Panc1 (cell line): ENCODE measurements around the gene SVOP. TPM values are rescaled to one million over a fixed set of nuclear protein-coding genes. Genes with fewer than 3 reads are reported as not detected.

Source experiments
- ATAC-seq: fragments of 200-7000 bp; cut with Tn5 transposase; 2 replicates; pipeline ENCODE4 v1.9.1; 2020; ENCODE audit warnings: mild to moderate bottlenecking, moderate library complexity
- BruUV-seq: library from RNA; stranded (reverse); fragments of 400-500 nt; replicated peaks from 2 replicates; lab custom pipeline; 2021; lab: Mats Ljungman, UMichigan
- CTCF ChIA-PET: fragments of 300-600 bp; sonication (Branson Sonifier 250); formaldehyde crosslinking; loops from one replicate; lab custom pipeline; 2022; ENCODE audit warnings: antibody characterized with exemption; lab: Charles Lee
- POLR2A ChIA-PET: fragments of 300-600 bp; sonication (Branson Sonifier 250); formaldehyde crosslinking; loops from one replicate; lab custom pipeline; 2022; ENCODE audit warnings: antibody characterized with exemption; lab: Charles Lee
- DNase-seq: peaks from one replicate; pipeline ENCODE4 v3.0.0-alpha.2; 2010; ENCODE audit warnings: low read depth, low spot score
- H3K27ac ChIP-seq: 2 replicates; pipeline ENCODE4 v1.5.1; 2011; ENCODE audit warnings: mild to moderate bottlenecking, low read length, inconsistent platforms
- H3K27me3 ChIP-seq: fragments of 200-500 bp; sonication (Bioruptor generic); 2 replicates; pipeline ENCODE4 v1.6.0; 2014; ENCODE audit warnings: low read length, inconsistent platforms; ENCODE audit not compliant: control insufficient read depth, insufficient read depth
- H3K36me3 ChIP-seq: fragments of 200-500 bp; sonication (Bioruptor generic); 2 replicates; pipeline ENCODE4 v1.5.1; 2014; ENCODE audit warnings: inconsistent platforms, mild to moderate bottlenecking, low read length, moderate library complexity; ENCODE audit not compliant: control insufficient read depth, insufficient read depth
- H3K4me1 ChIP-seq: 2 replicates; pipeline ENCODE4 v1.5.1; 2011; ENCODE audit warnings: inconsistent platforms, mild to moderate bottlenecking, low read length, moderate library complexity; ENCODE audit not compliant: control insufficient read depth, insufficient read depth
- H3K4me3 ChIP-seq, 2 experiments: 2 replicates each; pipeline ENCODE4 v1.5.1; 2011 to 2012; ENCODE audit warnings: low read depth in 2 of 2, low read length in 2 of 2, mild to moderate bottlenecking in 2 of 2, inconsistent platforms in 1 of 2, moderate library complexity in 1 of 2
- H3K9me3 ChIP-seq: fragments of 200-500 bp; sonication (Bioruptor generic); 2 replicates; pipeline ENCODE4 v1.5.1; 2014; ENCODE audit warnings: low read depth, mild to moderate bottlenecking, inconsistent platforms, low read length, moderate library complexity; ENCODE audit not compliant: control insufficient read depth, insufficient read depth
- CTCF ChIP-seq: fragments of 450-650 bp; IDR thresholded peaks from 2 replicates; pipeline ENCODE4 v1.5.1; 2017; ENCODE audit warnings: mild to moderate bottlenecking
- POLR2AphosphoS5 ChIP-seq: IDR thresholded peaks from 2 replicates; pipeline ENCODE4 v1.6.1; 2012; ENCODE audit warnings: mild to moderate bottlenecking, low read depth, low read length, moderate library complexity
- REST ChIP-seq, 2 experiments: IDR thresholded peaks; 2 replicates each; pipeline ENCODE4 v1.6.1; 2011 to 2012; ENCODE audit warnings: low read depth in 2 of 2, control low read depth in 1 of 2, low read length in 1 of 2, mild to moderate bottlenecking in 1 of 2, moderate library complexity in 1 of 2; ENCODE audit not compliant: insufficient read depth in 1 of 2
- SIN3A ChIP-seq: IDR thresholded peaks from 2 replicates; pipeline ENCODE4 v1.6.1; 2012; ENCODE audit warnings: low read depth, mild to moderate bottlenecking, low read length, moderate library complexity, borderline replicate concordance; ENCODE audit not compliant: insufficient read depth
- TCF7L2 ChIP-seq: IDR thresholded peaks from 2 replicates; pipeline ENCODE4 v1.6.1; 2011; ENCODE audit warnings: mild to moderate bottlenecking, low read depth, low read length, inconsistent platforms
- in situ Hi-C: cut with HindIII; loops from 2 replicates; pipeline ENCODE4 v1.10.0; 2016; ENCODE audit warnings: low sequenced_read_pairs, low pct_unique_long_range_greater_than_20kb
- intact Hi-C: fragments of 100-400 bp; cut with micrococcal nuclease; formaldehyde crosslinking; loops from one replicate; pipeline ENCODE4 v1.10.0; 2022; ENCODE audit not compliant: unreplicated experiment
- total RNA-seq: library from RNA; stranded (reverse); gene quantifications from one replicate; pipeline ENCODE4 v1.2.1, GENCODE V29; 2021; ENCODE audit not compliant: unreplicated experiment

The SVOP gene
- total RNA-seq, 1 experiment from 2014 or later: not detected

- POLR2A ChIA-PET: interaction anchor here (0.5 kb wide), 1 partner anchor 23 kb away, joined by 3 read pairs; no protein-coding TSS in a partner anchor
- ATAC-seq (no peak), DNase-seq (no peak)
- in situ Hi-C loops (no loop called here), intact Hi-C loops (no loop called here)
- TF ChIP-seq TCF7L2: no peak
- no peak for TF ChIP-seq CTCF
- TF ChIP-seq SIN3A: no peak
- no peak for TF ChIP-seq REST (IDR thresholded peaks at IDR 0.05; ENCODE audit: insufficient read depth in 1 of 2, low read depth in 2 of 2, low read length in 1 of 2)
- no peak for TF ChIP-seq POLR2AphosphoS5
- no peak overlapping the region for H3K4me3 ChIP-seq
- CTCF ChIA-PET: no interaction called here
- H3K36me3 ChIP-seq: no peaks in the 10 kb centered on the region
- no peak overlapping the region for H3K27ac ChIP-seq
- H3K9me3 ChIP-seq: no peaks in the 10 kb centered on the region
- no peaks in the 10 kb centered on the region for H3K27me3 ChIP-seq
- no peaks in the 10 kb centered on the region for H3K4me1 ChIP-seq
- no TSS peak for BruUV-seq
These were observed 110.5 kb downstream of the SVOP start for GRCh38 chr12:108910336-108910735.

- H3K27me3 ChIP-seq: no peaks in the 10 kb centered on the region
- TF ChIP-seq TCF7L2: no peak
- no peak for TF ChIP-seq REST (IDR thresholded peaks at IDR 0.05; ENCODE audit: insufficient read depth in 1 of 2, low read depth in 2 of 2, low read length in 1 of 2)
- TF ChIP-seq POLR2AphosphoS5: no peak
- no peak for TF ChIP-seq SIN3A
- TF ChIP-seq CTCF: no peak
- H3K4me3 ChIP-seq: no peak overlapping the region
- DNase-seq (no peak), ATAC-seq (no peak)
- H3K27ac ChIP-seq: no peak overlapping the region
- no peaks in the 10 kb centered on the region for H3K4me1 ChIP-seq
- H3K9me3 ChIP-seq: no peaks in the 10 kb centered on the region
- no TSS peak for BruUV-seq
- ChIA-PET CTCF (no interaction called here), POLR2A (no interaction called here)
- intact Hi-C loops (no loop called here), in situ Hi-C loops (no loop called here)
- no peaks in the 10 kb centered on the region for H3K36me3 ChIP-seq
These were observed 113.0 kb downstream of the SVOP start for GRCh38 chr12:108907839-108908351.
